ENCODE results near the gene SCAF8. TPM values are rescaled to one million over a fixed set of nuclear protein-coding genes. Genes with fewer than 3 reads are reported as not detected.
A peak's percentile ranks its signal among the peaks of the same experiment; 100 is the strongest.

The SCAF8 gene
- total and polyA plus RNA-seq, 10 donors, result 10.5 to 60.7 (median 52.2) TPM

DNA sequence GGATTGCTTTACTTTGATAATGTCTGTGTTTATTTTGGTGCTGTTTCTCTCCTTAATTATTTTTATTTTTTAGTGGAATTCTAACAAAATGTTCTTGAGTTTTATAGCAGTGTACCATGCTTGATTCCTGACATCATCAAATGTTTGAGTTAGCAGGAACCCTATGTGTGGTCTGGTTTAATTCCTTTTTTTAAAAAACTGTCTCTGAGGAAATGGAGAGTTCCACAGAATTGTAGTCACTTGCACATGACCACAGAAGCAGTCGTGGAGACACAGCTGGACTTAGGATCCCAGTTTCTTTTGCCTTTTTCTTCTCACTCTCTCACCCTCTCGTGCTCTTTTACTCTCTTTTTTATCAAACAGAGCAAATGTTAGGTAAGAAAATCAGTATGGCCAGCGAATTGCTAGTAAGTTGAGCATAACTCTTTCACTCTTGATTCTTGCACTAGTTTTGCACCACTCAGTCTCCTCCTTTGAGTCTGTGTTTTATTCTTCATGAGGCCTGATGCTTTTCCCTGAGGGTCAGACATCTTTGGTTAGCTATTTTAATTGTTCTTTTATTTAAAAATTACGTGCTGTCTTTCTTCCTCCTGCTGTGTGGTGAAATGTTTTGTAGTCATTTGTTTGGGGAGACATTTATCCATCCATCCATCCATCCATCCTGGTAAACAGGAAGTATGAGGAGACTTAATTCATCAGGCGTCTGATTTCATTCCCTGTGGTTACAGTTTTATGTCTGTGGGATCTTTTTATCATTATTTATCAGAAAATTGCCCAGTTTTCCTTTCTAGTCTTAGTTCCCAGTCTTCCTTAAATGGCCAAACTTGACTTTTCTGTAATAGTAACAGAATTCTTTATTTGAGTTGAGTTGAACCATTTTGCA is 83.0 kb downstream of the SCAF8 start:
- Histone ChIP-seq H3K4me1 (peaks cover 0 to 39% (median 5%) of the 10 kb centered on the region in 6 donors), H3K27me3 (replicated peaks in 1 of 7) (no peaks in the 10 kb centered on the region), H3K27ac (no peak overlapping the region), H3K4me3 (no peak overlapping the region), H3K9me3 (peaks cover 0 to 5% (median 0%) of the 10 kb centered on the region in 8 donors), H3K36me3 (peaks cover 0 to 100% (median 80%) of the 10 kb centered on the region in 6 donors)
- intact Hi-C loops (cut with DNase I; ENCODE audit: low total_unique reads), result no loop called here
- WGBS, 5 donors, result 70 to 79% (median 73%) methylated on average over 5 of the region's 5 CpGs
- TF ChIP-seq POLR2AphosphoS5 (IDR thresholded peaks at IDR 0.05) (no peak), POLR2A (IDR thresholded peaks at IDR 0.05) (no peak)
- TF ChIP-seq, protein P1, sequence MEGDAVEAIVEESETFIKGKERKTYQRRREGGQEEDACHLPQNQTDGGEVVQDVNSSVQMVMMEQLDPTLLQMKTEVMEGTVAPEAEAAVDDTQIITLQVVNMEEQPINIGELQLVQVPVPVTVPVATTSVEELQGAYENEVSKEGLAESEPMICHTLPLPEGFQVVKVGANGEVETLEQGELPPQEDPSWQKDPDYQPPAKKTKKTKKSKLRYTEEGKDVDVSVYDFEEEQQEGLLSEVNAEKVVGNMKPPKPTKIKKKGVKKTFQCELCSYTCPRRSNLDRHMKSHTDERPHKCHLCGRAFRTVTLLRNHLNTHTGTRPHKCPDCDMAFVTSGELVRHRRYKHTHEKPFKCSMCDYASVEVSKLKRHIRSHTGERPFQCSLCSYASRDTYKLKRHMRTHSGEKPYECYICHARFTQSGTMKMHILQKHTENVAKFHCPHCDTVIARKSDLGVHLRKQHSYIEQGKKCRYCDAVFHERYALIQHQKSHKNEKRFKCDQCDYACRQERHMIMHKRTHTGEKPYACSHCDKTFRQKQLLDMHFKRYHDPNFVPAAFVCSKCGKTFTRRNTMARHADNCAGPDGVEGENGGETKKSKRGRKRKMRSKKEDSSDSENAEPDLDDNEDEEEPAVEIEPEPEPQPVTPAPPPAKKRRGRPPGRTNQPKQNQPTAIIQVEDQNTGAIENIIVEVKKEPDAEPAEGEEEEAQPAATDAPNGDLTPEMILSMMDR (IDR thresholded peaks at IDR 0.05 in 8 of 11, conservative IDR thresholded peaks at IDR 0.05 in 3 of 11), result no peak
- no peak for DNase-seq

DNA sequence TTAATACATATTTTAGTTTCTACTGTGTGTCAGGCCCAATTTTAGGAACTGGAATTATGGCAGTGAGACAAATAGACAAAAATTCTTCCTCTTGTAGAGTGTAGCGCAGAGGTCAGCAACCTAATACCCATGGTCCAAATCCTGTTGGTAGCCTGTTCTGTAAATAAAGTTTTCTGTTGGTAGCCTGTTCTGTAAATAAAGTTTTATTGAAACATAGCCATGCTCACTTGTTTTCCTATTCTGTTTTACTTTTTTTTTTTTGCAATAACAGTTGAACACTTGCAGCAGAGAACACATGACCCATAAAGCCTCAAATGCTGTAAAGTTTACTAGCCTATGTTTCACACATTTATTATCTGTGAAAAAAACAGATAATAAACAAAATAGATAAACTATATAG is 87.9 kb downstream of the SCAF8 start:
- intact Hi-C loops (cut with DNase I; ENCODE audit: low total_unique reads), result no loop called here
- no peak overlapping the region for H3K27ac ChIP-seq
- no peaks in the 10 kb centered on the region for H3K9me3 ChIP-seq
- peaks cover 0 to 100% (median 75%) of the 10 kb centered on the region in 6 donors for H3K36me3 ChIP-seq
- DNase-seq, result no peak
- no peak for TF ChIP-seq POLR2A (IDR thresholded peaks at IDR 0.05)
- TF ChIP-seq, protein P1 (IDR thresholded peaks at IDR 0.05 in 8 of 11, conservative IDR thresholded peaks at IDR 0.05 in 3 of 11), result no peak
- no peak for TF ChIP-seq POLR2AphosphoS5 (IDR thresholded peaks at IDR 0.05)
- 96 to 98% (median 97%) methylated on average over 1 of the region's 1 CpG for WGBS, 5 donors
- no peak overlapping the region for H3K4me3 ChIP-seq
- H3K4me1 ChIP-seq, result peaks cover 0 to 28% (median 5%) of the 10 kb centered on the region in 6 donors
- H3K27me3 ChIP-seq (replicated peaks in 1 of 7), result no peaks in the 10 kb centered on the region

DNA sequence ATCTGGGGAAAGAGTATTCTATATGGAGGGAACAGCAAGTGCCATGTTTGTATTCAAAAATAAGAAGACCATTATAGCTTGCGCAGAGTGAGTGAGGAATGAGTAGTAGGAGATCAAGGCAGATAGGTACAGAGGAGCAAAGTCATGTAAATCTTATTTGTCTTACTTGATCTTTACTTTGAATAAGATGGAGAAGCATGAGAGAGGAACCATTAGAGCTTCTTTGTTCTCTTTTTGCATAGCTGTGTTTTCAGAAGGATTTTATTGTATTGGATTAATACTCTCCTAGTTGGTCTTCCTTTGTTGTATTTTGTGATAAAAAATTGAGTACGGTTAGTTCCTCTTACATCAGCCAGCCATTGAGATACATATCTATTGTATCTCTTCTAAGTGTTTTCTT is 88.4 kb downstream of the SCAF8 start:
- Histone ChIP-seq H3K9me3 (no peaks in the 10 kb centered on the region), H3K27ac (no peak overlapping the region), H3K36me3 (peaks cover 0 to 100% (median 72%) of the 10 kb centered on the region in 6 donors), H3K4me1 (peaks cover 0 to 22% (median 5%) of the 10 kb centered on the region in 6 donors), H3K27me3 (replicated peaks in 1 of 7) (no peaks in the 10 kb centered on the region), H3K4me3 (no peak overlapping the region)
- intact Hi-C loops (cut with DNase I; ENCODE audit: low total_unique reads), result no loop called here
- DNase-seq, result no peak
- 86 to 94% (median 90%) methylated on average over 2 of the region's 2 CpGs for WGBS, 5 donors
- TF ChIP-seq, protein P1 (IDR thresholded peaks at IDR 0.05 in 8 of 11, conservative IDR thresholded peaks at IDR 0.05 in 3 of 11), result no peak
- TF ChIP-seq POLR2AphosphoS5 (IDR thresholded peaks at IDR 0.05) (no peak), POLR2A (IDR thresholded peaks at IDR 0.05) (no peak)

DNA sequence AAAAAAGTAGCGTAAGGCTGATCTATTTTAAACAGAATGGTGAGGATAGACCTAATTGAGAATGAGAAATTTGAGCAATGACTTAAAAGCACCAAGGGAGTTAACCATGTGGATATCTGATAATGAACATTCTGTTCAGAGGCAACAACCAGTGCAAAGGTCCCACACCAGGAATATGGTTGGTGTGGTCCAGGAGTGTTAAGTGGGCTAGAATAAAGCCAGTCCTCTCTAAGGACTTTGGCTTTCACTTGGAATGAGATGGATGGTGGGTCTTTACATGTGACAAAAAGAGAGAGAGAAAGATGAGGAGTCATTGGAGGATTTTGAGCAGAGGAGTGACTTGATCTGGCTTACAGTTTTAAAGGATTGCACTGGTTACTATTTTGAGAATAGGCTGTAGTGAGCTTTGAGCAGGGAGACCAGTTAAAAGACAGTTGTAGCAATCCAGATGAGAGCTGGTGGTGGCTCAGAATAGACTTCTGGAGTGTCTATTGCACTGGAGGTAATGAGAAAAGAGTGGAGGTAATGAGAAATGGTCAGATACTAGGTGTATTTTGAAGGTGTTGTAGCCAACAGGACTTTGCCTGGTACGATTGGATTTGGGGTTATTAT is 89.8 kb downstream of the SCAF8 start:
- Histone ChIP-seq H3K4me3 (no peak overlapping the region), H3K36me3 (peaks cover 0 to 100% (median 70%) of the 10 kb centered on the region in 6 donors), H3K9me3 (no peaks in the 10 kb centered on the region), H3K27ac (no peak overlapping the region), H3K27me3 (replicated peaks in 1 of 7) (no peaks in the 10 kb centered on the region), H3K4me1 (peaks cover 0 to 21% (median 5%) of the 10 kb centered on the region in 6 donors)
- TF ChIP-seq, protein P1 (IDR thresholded peaks at IDR 0.05 in 8 of 11, conservative IDR thresholded peaks at IDR 0.05 in 3 of 11), result no peak
- TF ChIP-seq POLR2AphosphoS5 (IDR thresholded peaks at IDR 0.05), result peak in 1 of 3 donors; percentile 17
- no peak for DNase-seq
- WGBS, 5 donors, result 92 to 97% (median 95%) methylated on average over 2 of the region's 2 CpGs
- intact Hi-C loops (cut with DNase I; ENCODE audit: low total_unique reads), result no loop called here

Data from spleen (tissue), 11 donors.